Endothelial cell of umbilical vein (primary cell): ENCODE data around the gene ZNF778. TPM values are rescaled to one million over a fixed set of nuclear protein-coding genes. Genes with fewer than 3 reads are reported as not detected.

Source experiments
- BruUV-seq: library from RNA; stranded (reverse); fragments of 400-500 nt; replicated peaks from 2 replicates; lab custom pipeline; 2021; lab: Mats Ljungman, UMichigan
- CTCF ChIA-PET: fragments of 300-600, 350-600 bp; sonication (Branson Sonifier 250); formaldehyde crosslinking; loops from one replicate; lab custom pipeline; 2021; ENCODE audit warnings: antibody characterized with exemption, inconsistent platforms; lab: Charles Lee
- POLR2A ChIA-PET: fragments of 300-600, 350-600 bp; sonication (Branson Sonifier 250); formaldehyde crosslinking; loops from one replicate; lab custom pipeline; 2021; ENCODE audit warnings: antibody characterized with exemption, inconsistent platforms; lab: Charles Lee
- DNase-seq: peaks from one replicate; pipeline ENCODE4 v3.0.0-alpha.2; 2011; ENCODE audit warnings: low read depth, low spot score
- FAIRE-seq: peaks from 2 replicates; lab custom pipeline; 2011; peaks lifted over from hg19 to GRCh38; lab: Jason Lieb, UNC
- H2AFZ ChIP-seq: 2 replicates; pipeline ENCODE4 v1.6.0; 2012; ENCODE audit warnings: low read depth, low read length, control low read depth, inconsistent platforms
- H3K27ac ChIP-seq: 2 replicates; pipeline ENCODE4 v1.5.1; 2011; ENCODE audit warnings: low read depth, mild to moderate bottlenecking, control low read depth, low read length, moderate library complexity; ENCODE audit not compliant: insufficient read depth
- H3K27me3 ChIP-seq, 2 experiments: 2 replicates each; pipeline versions ENCODE4 v1.6.0 to v1.6.1; 2011; ENCODE audit warnings: low read length in 2 of 2, mixed read lengths in 1 of 2; ENCODE audit not compliant: control insufficient read depth in 2 of 2, insufficient read depth in 2 of 2
- H3K36me3 ChIP-seq, 2 experiments: 2 replicates in 1 of 2; 3 replicates in 1 of 2; pipeline ENCODE4 v1.5.1; 2011; ENCODE audit warnings: low read length in 2 of 2, mild to moderate bottlenecking in 1 of 2, moderate library complexity in 1 of 2; ENCODE audit not compliant: control insufficient read depth in 2 of 2, insufficient read depth in 2 of 2; ENCODE audit errors: extremely low read depth in 1 of 2
- H3K4me1 ChIP-seq: 3 replicates; pipeline ENCODE4 v1.5.1; 2011; ENCODE audit warnings: mild to moderate bottlenecking, low read length; ENCODE audit not compliant: control insufficient read depth, insufficient read depth; ENCODE audit errors: extremely low read depth
- H3K4me2 ChIP-seq: 2 replicates; pipeline ENCODE4 v1.6.1; 2011; ENCODE audit warnings: low read length, control low read depth, mixed read lengths; ENCODE audit not compliant: insufficient read depth
- H3K4me3 ChIP-seq, 3 experiments: fragments of 200-600 bp in 1 of 3; sonication (generic), shearing (Covaris generic) in 1 of 3; replicated peaks in 1 of 3; 2 replicates each; pipeline ENCODE4 v1.5.1; 2011 to 2016; ENCODE audit warnings: control low read depth in 3 of 3, low read length in 3 of 3, mild to moderate bottlenecking in 2 of 3, inconsistent platforms in 1 of 3, low read depth in 1 of 3, moderate library complexity in 1 of 3; ENCODE audit not compliant: insufficient read depth in 1 of 3
- H3K79me2 ChIP-seq: 2 replicates; pipeline ENCODE4 v1.6.0; 2012; ENCODE audit warnings: low read length, inconsistent platforms; ENCODE audit not compliant: control insufficient read depth, insufficient read depth
- H3K9ac ChIP-seq: replicated peaks from 2 replicates; pipeline ENCODE3; 2011; ENCODE audit warnings: low read length, control low read depth; ENCODE audit not compliant: insufficient read depth; ENCODE audit errors: extremely low read depth
- H3K9me1 ChIP-seq: replicated peaks from 3 replicates; pipeline ENCODE4 v1.6.0; 2011; ENCODE audit warnings: mild to moderate bottlenecking, low read length; ENCODE audit not compliant: control insufficient read depth, insufficient read depth; ENCODE audit errors: extremely low read depth
- H3K9me3 ChIP-seq: replicated peaks from 2 replicates; pipeline ENCODE4 v1.5.1; 2012; ENCODE audit warnings: low read length, inconsistent platforms; ENCODE audit not compliant: control insufficient read depth, insufficient read depth
- H4K20me1 ChIP-seq: replicated peaks from 2 replicates; pipeline ENCODE3; 2011; ENCODE audit warnings: mild to moderate bottlenecking, low read length; ENCODE audit not compliant: control insufficient read depth, insufficient read depth; ENCODE audit errors: extremely low read depth
- CTCF ChIP-seq, 2 donors: IDR thresholded peaks; 1 replicate in 1 of 2; 2 replicates in 1 of 2; pipeline ENCODE4 v1.5.1; 2011; ENCODE audit warnings: low read length in 2 of 2, mild to moderate bottlenecking in 2 of 2, moderate library complexity in 2 of 2, control low read depth in 1 of 2, inconsistent platforms in 1 of 2, low read depth in 1 of 2; ENCODE audit not compliant: insufficient read depth in 1 of 2; ENCODE audit errors: extremely low read depth in 1 of 2
- EZH2 ChIP-seq: IDR thresholded peaks from 2 replicates; pipeline ENCODE4 v1.6.1; 2012; ENCODE audit warnings: borderline replicate concordance, low read depth, mild to moderate bottlenecking, moderate library complexity, low read length, inconsistent platforms; ENCODE audit not compliant: severe bottlenecking
- FOS ChIP-seq: IDR thresholded peaks from 2 replicates; pipeline ENCODE4 v1.6.1; 2011; ENCODE audit warnings: mild to moderate bottlenecking, low read length, moderate library complexity, borderline replicate concordance; ENCODE audit not compliant: insufficient read depth
- GATA2 ChIP-seq: IDR thresholded peaks from 2 replicates; pipeline ENCODE4 v1.7.0; 2011; ENCODE audit warnings: low read depth, mild to moderate bottlenecking, moderate library complexity, mixed read lengths, low read length; ENCODE audit not compliant: insufficient read length, insufficient read depth
- JUN ChIP-seq: IDR thresholded peaks from 2 replicates; pipeline ENCODE4 v1.6.1; 2011; ENCODE audit warnings: borderline replicate concordance, low read depth; ENCODE audit not compliant: insufficient read length, insufficient read depth
- MAX ChIP-seq: IDR thresholded peaks from 2 replicates; pipeline ENCODE4 v1.6.1; 2011; ENCODE audit not compliant: insufficient read depth, insufficient read length
- MYC ChIP-seq: IDR thresholded peaks from one replicate; pipeline ENCODE4 v1.6.1; 2011; ENCODE audit warnings: mild to moderate bottlenecking, low read depth, low read length
- POLR2A ChIP-seq: IDR thresholded peaks from 2 replicates; pipeline ENCODE4 v1.6.1; 2012; ENCODE audit warnings: low read depth, mild to moderate bottlenecking, control low read depth, low read length
- POLR2AphosphoS5 ChIP-seq: IDR thresholded peaks from 2 replicates; pipeline ENCODE4 v1.6.1; 2012; ENCODE audit warnings: low read depth, mild to moderate bottlenecking, control low read depth, low read length, moderate library complexity; ENCODE audit not compliant: insufficient read depth
- dilution Hi-C: fragments of 300-500 bp; cut with MboI; formaldehyde crosslinking; loops from one replicate; pipeline ENCODE4 v1.15.0; 2019; ENCODE audit warnings: low sequenced_read_pairs; ENCODE audit not compliant: extremely low pct_ligation_motif_present
- intact Hi-C: fragments of 100-400 bp; cut with micrococcal nuclease; formaldehyde crosslinking; loops from one replicate; pipeline ENCODE4 v1.10.0; 2022
- polyA plus RNA-seq, 4 experiments: library from polyadenylated mRNA; depleted of rRNA in 3 of 4; stranded (reverse) in 3 of 4; unstranded in 1 of 4; fragments of >200 nt; gene quantifications; 2 replicates each; pipeline versions ENCODE4 v1.2.1 to v1.2.3, GENCODE V29; 2011 to 2012; ENCODE audit warnings: missing spikeins in 1 of 4
- total RNA-seq: library from RNA; stranded (reverse); gene quantifications from 2 replicates; pipeline ENCODE4 v1.2.3, GENCODE V29; 2021

ZNF778 gene
- total and polyA plus RNA-seq, 2 donors (not counting 3 experiments of a cell fraction or from before 2014, with no cell fraction given), result 3.8 to 10.9 TPM

GRCh38 chr16:89268585-89268984 lies 51.1 kb downstream of the ZNF778 start:
- Histone ChIP-seq H3K4me2 (no peak overlapping the region), H3K9me3 (no peaks in the 10 kb centered on the region), H3K9ac (no peak overlapping the region), H3K27ac (no peak overlapping the region), H2AFZ (no peak overlapping the region), H3K4me3 (no peak overlapping the region), H3K4me1 (no peaks in the 10 kb centered on the region), H4K20me1 (no peaks in the 10 kb centered on the region), H3K9me1 (no peaks in the 10 kb centered on the region), H3K27me3 (no peaks in the 10 kb centered on the region), H3K36me3 (peaks cover 10 to 34% of the 10 kb centered on the region in 2 experiments), H3K79me2 (peaks cover 5% of the 10 kb centered on the region)
- TF ChIP-seq JUN (no peak), MAX (no peak), EZH2 (no peak), MYC (no peak), GATA2 (no peak), POLR2A (no peak), FOS (no peak), CTCF (IDR thresholded peaks at IDR 0.05; ENCODE audit: extremely low read depth in 1 of 2, insufficient read depth in 1 of 2, low read depth in 1 of 2, low read length in 2 of 2) (no peak), POLR2AphosphoS5 (no peak)
- POLR2A ChIA-PET, result no interaction called here
- dilution Hi-C loops (no loop called here), intact Hi-C loops (no loop called here)
- FAIRE-seq (no peak), DNase-seq (no peak)
- no TSS peak for BruUV-seq
- CTCF ChIA-PET, result interaction anchor here (1.0 kb wide), 1 partner anchor 28 kb away, joined by 3 read pairs; no protein-coding TSS in a partner anchor
